ENCODE measurements around the gene METTL25B.

METTL25B gene

DNA sequence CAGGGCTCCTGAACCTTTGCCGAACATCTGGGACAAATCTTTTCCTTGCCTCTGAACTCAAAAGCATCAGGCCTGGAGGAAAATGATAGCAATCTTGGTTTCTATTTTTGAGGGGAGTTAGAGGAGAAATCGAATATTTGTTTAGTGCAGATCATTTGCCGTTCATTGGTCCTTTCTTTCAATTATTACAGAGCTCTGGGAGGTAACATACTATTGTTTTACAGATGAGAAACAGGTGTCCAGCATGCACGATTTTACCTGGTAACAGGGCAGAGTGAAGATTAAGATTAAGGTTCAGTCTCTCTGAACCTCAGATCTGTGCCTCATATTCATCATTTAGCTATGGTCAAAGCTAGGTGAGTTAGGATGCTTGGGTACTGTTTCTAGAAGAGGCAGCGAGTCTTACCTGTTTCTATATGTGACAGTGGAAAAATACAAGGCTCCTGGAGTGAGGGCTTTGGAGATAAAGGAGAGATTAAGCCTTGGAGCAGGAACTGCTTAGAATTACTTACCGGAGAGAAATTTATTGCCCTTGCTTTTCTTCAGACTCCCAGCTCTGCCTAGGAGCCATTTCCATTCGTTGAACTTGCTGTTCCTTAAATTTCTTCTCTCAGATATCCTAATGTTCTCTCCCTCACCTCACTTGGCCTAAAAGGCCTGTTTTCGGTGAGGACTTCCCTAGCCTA lies 40.5 kb downstream of the METTL25B start:
- DNase-seq (ENCODE audit: low read depth), result no peak

- DNase-seq (ENCODE audit: low read depth), result no peak
Observed at GRCh38 chr1:156772222-156772621, 44.0 kb downstream of the METTL25B start.

- DNase-seq (ENCODE audit: low read depth), result no peak
Observed at GRCh38 chr1:156772728-156773497, 44.6 kb downstream of the METTL25B start.

DNA sequence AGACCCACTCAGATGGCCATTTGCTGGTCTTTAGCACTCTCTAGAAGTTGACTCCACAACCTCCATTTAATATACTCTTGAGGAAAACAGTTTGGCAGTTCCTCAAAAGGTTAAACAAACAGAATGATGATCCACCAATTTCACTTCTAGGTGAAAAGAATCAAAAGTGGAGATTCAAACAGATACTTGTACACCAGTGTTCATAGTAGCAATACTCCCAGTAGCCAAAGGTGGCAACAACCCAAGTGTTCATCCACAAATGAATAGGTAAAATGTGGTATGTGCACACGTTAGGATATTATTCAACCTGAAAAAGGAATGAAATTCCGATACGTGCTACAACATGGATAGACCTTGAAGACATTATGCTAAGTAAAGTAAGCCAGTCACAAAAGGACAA lies 45.3 kb downstream of the METTL25B start:
- DNase-seq (ENCODE audit: low read depth), result no peak

GRCh38 chr1:156775799-156776198 lies 47.5 kb downstream of the METTL25B start:
- no peak for DNase-seq (ENCODE audit: low read depth)

GRCh38 chr1:156776942-156777341 lies 48.7 kb downstream of the METTL25B start:
- DNase-seq (ENCODE audit: low read depth), result no peak

- DNase-seq (ENCODE audit: low read depth), result no peak
Observed at GRCh38 chr1:156777573-156777972, 49.3 kb downstream of the METTL25B start.

DNA sequence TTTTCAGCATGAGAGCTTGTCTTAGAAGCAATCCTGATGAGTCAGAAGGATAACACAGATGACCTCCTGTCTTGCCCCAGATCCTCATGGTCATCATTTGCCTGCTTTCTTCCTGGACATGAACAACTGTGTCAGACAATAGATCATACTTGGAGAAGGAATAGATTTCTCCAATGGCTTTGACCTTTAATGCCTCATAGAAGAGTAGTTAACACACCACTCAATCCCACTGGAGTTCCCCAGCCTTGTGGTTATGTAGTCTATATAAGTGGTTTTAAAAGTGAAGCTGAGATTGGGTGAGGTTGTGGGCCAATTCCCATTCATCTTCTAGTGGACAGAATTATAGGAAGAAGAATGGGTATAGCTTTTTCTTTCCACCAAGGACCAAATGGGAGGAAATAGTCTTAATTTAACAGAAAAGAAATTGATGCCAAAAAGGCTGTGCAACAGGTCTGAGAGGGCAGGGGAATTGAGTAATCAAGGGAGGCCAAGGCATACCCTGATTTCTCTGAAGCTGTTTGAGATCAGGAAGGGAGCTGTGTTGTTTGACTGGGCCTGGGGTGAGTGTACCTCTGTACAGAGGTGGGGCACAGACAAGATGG lies 53.4 kb downstream of the METTL25B start:
- DNase-seq (ENCODE audit: low read depth), result no peak

DNA sequence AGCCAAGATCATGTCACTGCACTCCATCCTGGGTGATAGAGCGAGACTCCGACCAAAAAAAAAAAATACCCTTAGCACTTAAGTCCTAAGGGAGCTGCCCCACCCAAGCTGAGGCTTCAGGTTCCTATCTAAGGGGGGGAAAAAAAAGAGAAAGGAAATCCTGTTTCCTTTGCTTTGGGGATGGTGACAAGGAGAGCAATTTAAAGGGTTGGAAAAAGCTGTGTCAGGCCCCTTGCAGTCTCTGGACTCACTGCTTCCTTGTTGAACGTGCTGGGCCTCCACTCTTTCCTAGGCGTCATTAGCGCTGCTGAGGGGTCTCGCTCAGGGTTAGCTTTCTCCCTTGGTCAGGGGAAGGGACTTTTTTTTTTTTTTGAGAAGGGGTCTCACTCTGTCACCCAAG lies 57.2 kb downstream of the METTL25B start:
- no peak for DNase-seq (ENCODE audit: low read depth)
